CD14-positive monocyte (primary cell): ENCODE data around the gene TBCK. TPM values are rescaled to one million over a fixed set of nuclear protein-coding genes. Genes with fewer than 3 reads are reported as not detected.

Source experiments
- DNase-seq, 3 donors: peaks; one replicate each; pipeline ENCODE4 v3.0.0-alpha.2; 2011 to 2022
- H2AFZ ChIP-seq: 2 replicates; pipeline ENCODE4 v1.6.0; 2012; ENCODE audit warnings: mild to moderate bottlenecking, low read depth, low read length, inconsistent platforms; ENCODE audit not compliant: insufficient read depth, poor library complexity, severe bottlenecking
- H3K27ac ChIP-seq, 2 donors: 1 replicate in 1 of 2; 2 replicates in 1 of 2; pipeline ENCODE4 v1.5.1; 2012 to 2013; ENCODE audit warnings: low read length in 2 of 2, control low read depth in 1 of 2, inconsistent platforms in 1 of 2, low read depth in 1 of 2, mild to moderate bottlenecking in 1 of 2
- H3K27me3 ChIP-seq, 2 donors: one replicate each; pipeline versions ENCODE4 v1.6.0 to v1.6.1; 2011 to 2013; ENCODE audit warnings: low read length in 2 of 2; ENCODE audit not compliant: control insufficient read depth in 2 of 2, insufficient read depth in 2 of 2
- H3K36me3 ChIP-seq, 2 donors: replicated peaks in 1 of 2; 1 replicate in 1 of 2; 2 replicates in 1 of 2; pipeline versions ENCODE4 v1.5.1 to v1.6.1; 2012 to 2013; ENCODE audit warnings: low read length in 2 of 2, control low read depth in 1 of 2, inconsistent platforms in 1 of 2, mild to moderate bottlenecking in 1 of 2; ENCODE audit not compliant: insufficient read depth in 2 of 2, control insufficient read depth in 1 of 2
- H3K4me1 ChIP-seq, 2 donors: 1 replicate in 1 of 2; 2 replicates in 1 of 2; pipeline versions ENCODE4 v1.5.1 to v1.6.1; 2012 to 2013; ENCODE audit warnings: low read length in 2 of 2, control low read depth in 1 of 2, inconsistent platforms in 1 of 2, mild to moderate bottlenecking in 1 of 2, moderate library complexity in 1 of 2; ENCODE audit not compliant: insufficient read depth in 2 of 2, control insufficient read depth in 1 of 2
- H3K4me2 ChIP-seq: replicated peaks from 2 replicates; pipeline ENCODE3; 2012; ENCODE audit warnings: low read length, moderate library complexity, mild to moderate bottlenecking; ENCODE audit not compliant: poor library complexity, severe bottlenecking; ENCODE audit errors: extremely low read depth
- H3K4me3 ChIP-seq, 3 experiments: fragments of 200-600 bp in 1 of 3; sonication (generic) in 1 of 3; replicated peaks in 1 of 3; 1 replicate in 2 of 3; 2 replicates in 1 of 3; pipeline ENCODE4 v1.5.1; 2011 to 2013; ENCODE audit warnings: low read length in 3 of 3, mild to moderate bottlenecking in 3 of 3, control low read depth in 2 of 3, low read depth in 2 of 3, inconsistent platforms in 1 of 3, moderate library complexity in 1 of 3
- H3K79me2 ChIP-seq: 2 replicates; pipeline ENCODE4 v1.6.0; 2012; ENCODE audit warnings: mild to moderate bottlenecking, control low read depth, inconsistent platforms, low read length, moderate library complexity; ENCODE audit not compliant: insufficient read depth
- H3K9ac ChIP-seq: 2 replicates; pipeline ENCODE4 v1.6.0; 2017; ENCODE audit warnings: low read length, mild to moderate bottlenecking; ENCODE audit not compliant: insufficient read depth, poor library complexity, severe bottlenecking
- H3K9me3 ChIP-seq, 2 donors: replicated peaks in 1 of 2; 1 replicate in 1 of 2; 2 replicates in 1 of 2; pipeline versions ENCODE4 v1.5.1 to v1.6.1; 2012 to 2013; ENCODE audit warnings: low read length in 2 of 2, control low read depth in 1 of 2; ENCODE audit not compliant: control insufficient read depth in 1 of 2, insufficient read depth in 1 of 2
- H4K20me1 ChIP-seq: 2 replicates; pipeline ENCODE4 v1.6.0; 2012; ENCODE audit warnings: mild to moderate bottlenecking, low read length, control low read depth, moderate library complexity; ENCODE audit not compliant: insufficient read depth
- H3K27ac Mint-ChIP-seq, 7 donors: one replicate each; pipeline ENCODE4 v1.8.0; 2020; ENCODE audit warnings: mild to moderate bottlenecking in 7 of 7, mixed read lengths in 7 of 7, moderate library complexity in 6 of 7, inconsistent platforms in 2 of 7
- H3K27me3 Mint-ChIP-seq, 3 donors: one replicate each; pipeline ENCODE4 v1.8.0; 2021 to 2022; ENCODE audit warnings: low read depth in 3 of 3, mild to moderate bottlenecking in 3 of 3, mixed read lengths in 3 of 3, moderate library complexity in 3 of 3, inconsistent platforms in 1 of 3
- H3K36me3 Mint-ChIP-seq, 2 donors: one replicate each; pipeline ENCODE4 v1.8.0; 2020; ENCODE audit warnings: mixed read lengths in 2 of 2, inconsistent platforms in 1 of 2, mild to moderate bottlenecking in 1 of 2
- H3K4me1 Mint-ChIP-seq: one replicate; pipeline ENCODE4 v1.8.0; 2020; ENCODE audit warnings: mild to moderate bottlenecking, mixed read lengths
- H3K4me3 Mint-ChIP-seq, 2 donors: one replicate each; pipeline ENCODE4 v1.8.0; 2020; ENCODE audit warnings: mild to moderate bottlenecking in 2 of 2, mixed read lengths in 2 of 2, moderate library complexity in 1 of 2
- H3K9me3 Mint-ChIP-seq, 7 donors: one replicate each; pipeline ENCODE4 v1.8.0; 2020 to 2022; ENCODE audit warnings: mixed read lengths in 7 of 7, mild to moderate bottlenecking in 6 of 7, moderate library complexity in 6 of 7, inconsistent platforms in 2 of 7
- CTCF ChIP-seq: fragments of 200-600 bp; IDR thresholded peaks from one replicate; pipeline ENCODE4 v1.8.0; 2022; ENCODE audit warnings: antibody characterized with exemption, mild to moderate bottlenecking
- WGBS: methylation state at CpG from one replicate; pipeline ENCODE4 v1.1.5; 2013; ENCODE audit warnings: missing lambda C conversion rate; ENCODE audit not compliant: insufficient coverage; 5-methylcytosine and 5-hydroxymethylcytosine counted together
- intact Hi-C, 2 donors: fragments of 100-400 bp; cut with micrococcal nuclease; formaldehyde crosslinking; loops; one replicate each; pipeline versions ENCODE4 v1.15.0 to v1.15.1; 2023
- polyA plus RNA-seq, 3 donors: library from polyadenylated mRNA; depleted of rRNA in 1 of 3; unstranded in 2 of 3; stranded (reverse) in 1 of 3; fragments of 300-500 nt in 2 of 3; fragments of >200 nt in 1 of 3; fragmentation: Illumina TruSeq in 2 of 3; gene quantifications; 1 replicate in 2 of 3; 2 replicates in 1 of 3; pipeline ENCODE4 v1.2.3, GENCODE V29; 2012 to 2021

TBCK gene
- polyA plus RNA-seq, 3 donors = 8.0 to 14.0 (median 12.5) TPM

DNA sequence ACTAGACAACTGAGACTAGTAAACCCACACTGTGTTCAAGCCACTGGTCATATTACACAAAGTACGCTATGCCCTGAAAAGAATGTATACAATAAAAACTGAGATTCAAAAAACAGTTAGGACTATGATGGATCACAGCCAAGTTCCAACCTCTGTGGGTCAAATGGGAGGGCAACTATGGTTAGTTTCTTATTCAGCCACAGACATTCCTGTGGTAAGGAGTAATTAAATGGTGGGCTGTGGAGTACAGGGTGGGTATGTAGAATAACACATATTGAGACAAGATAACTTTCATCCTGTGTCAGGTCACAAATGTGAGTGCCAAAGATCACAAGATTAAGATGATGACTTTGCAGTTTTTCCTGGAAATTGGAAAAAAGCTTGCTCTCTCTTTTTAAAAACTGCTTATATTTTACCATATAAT lies 253.5 kb downstream of the TBCK start:
- H3K4me1 Mint-ChIP-seq = no peaks in the 10 kb centered on the region
- H3K9me3 Mint-ChIP-seq = peaks cover 0 to 4% (median 0%) of the 10 kb centered on the region in 7 donors
- Histone ChIP-seq H3K79me2 (no peaks in the 10 kb centered on the region), H2AFZ (no peak overlapping the region), H3K27ac (no peak overlapping the region), H3K4me1 (no peaks in the 10 kb centered on the region), H3K9ac (no peak overlapping the region), H3K27me3 (no peaks in the 10 kb centered on the region), H3K4me3 (no peak overlapping the region), H3K9me3 (peaks cover 0 to 3% of the 10 kb centered on the region in 2 donors), H3K36me3 (no peaks in the 10 kb centered on the region), H4K20me1 (no peaks in the 10 kb centered on the region), H3K4me2 (no peak overlapping the region)
- no peak for DNase-seq
- no peaks in the 10 kb centered on the region for H3K27me3 Mint-ChIP-seq
- no peak overlapping the region for H3K27ac Mint-ChIP-seq
- intact Hi-C loops = no loop called here
- H3K36me3 Mint-ChIP-seq = peaks cover 0 to 3% of the 10 kb centered on the region in 2 donors
- no peak for TF ChIP-seq CTCF
- H3K4me3 Mint-ChIP-seq = no peak overlapping the region
- WGBS = no CpG with 5 or more reads among the region's 1 CpG

- Mint-ChIP-seq H3K27me3 (no peaks in the 10 kb centered on the region), H3K4me1 (no peaks in the 10 kb centered on the region), H3K9me3 (peaks cover 0 to 2% (median 0%) of the 10 kb centered on the region in 7 donors), H3K27ac (no peak overlapping the region), H3K36me3 (peaks cover 0 to 3% of the 10 kb centered on the region in 2 donors), H3K4me3 (no peak overlapping the region)
- H3K4me3 ChIP-seq = no peak overlapping the region
- no peaks in the 10 kb centered on the region for H3K36me3 ChIP-seq
- H3K4me1 ChIP-seq = no peaks in the 10 kb centered on the region
- no peak for DNase-seq
- intact Hi-C loops = no loop called here
- H3K27me3 ChIP-seq = no peaks in the 10 kb centered on the region
- H2AFZ ChIP-seq = no peak overlapping the region
- no peak overlapping the region for H3K9ac ChIP-seq
- no peak for TF ChIP-seq CTCF
- H3K9me3 ChIP-seq = no peaks in the 10 kb centered on the region
- no peak overlapping the region for H3K4me2 ChIP-seq
- H3K27ac ChIP-seq = no peak overlapping the region
- no peaks in the 10 kb centered on the region for H3K79me2 ChIP-seq
- no peaks in the 10 kb centered on the region for H4K20me1 ChIP-seq
These were observed 257.1 kb downstream of the TBCK start for GRCh38 chr4:106058921-106059320.
